Tibial nerve (tissue), 3 donors: ENCODE measurements around the gene CCDC183.

Experiments used
- POLR2A ChIP-seq, 2 donors: fragments of 450-650 bp; IDR thresholded peaks; one replicate each; pipeline ENCODE4 v1.6.1; 2017; ENCODE audit warnings: antibody characterized with exemption in 2 of 2, mild to moderate bottlenecking in 2 of 2, moderate library complexity in 2 of 2
- TF ChIP-seq, protein P1 (sequence below), 5 experiments: fragments of 200-600 bp in 3 of 5; fragments of 450-650 bp in 2 of 5; sonication (generic) in 3 of 5; IDR thresholded peaks; one replicate each; pipeline ENCODE4 v1.5.1; 2016 to 2019; ENCODE audit warnings: antibody characterized with exemption in 5 of 5, mild to moderate bottlenecking in 3 of 5, moderate library complexity in 2 of 5

DNA sequence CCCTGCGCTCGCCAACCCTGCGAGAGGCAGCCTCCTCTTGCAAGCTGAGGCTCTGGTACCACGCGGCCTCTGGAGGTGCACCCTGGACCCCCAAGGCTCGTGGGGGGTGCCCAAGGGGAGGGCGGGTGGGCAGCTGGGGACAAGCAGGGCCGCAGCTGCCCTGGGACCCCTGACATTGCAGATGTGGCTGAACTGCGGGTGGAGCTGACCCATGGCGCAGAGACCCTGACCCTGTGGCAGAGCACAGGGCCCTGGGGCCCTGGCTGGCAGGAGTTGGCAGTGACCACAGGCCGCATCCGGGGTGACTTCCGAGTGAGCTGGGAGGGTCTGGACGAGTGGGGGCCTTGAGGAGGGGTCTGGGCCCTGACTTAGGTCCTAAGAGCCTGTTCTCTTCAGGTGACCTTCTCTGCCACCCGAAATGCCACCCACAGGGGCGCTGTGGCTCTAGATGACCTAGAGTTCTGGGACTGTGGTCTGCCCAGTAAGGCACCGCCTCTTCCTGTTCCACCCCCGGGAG, 57.5 kb downstream of the CCDC183 start:
- TF ChIP-seq, protein P1, sequence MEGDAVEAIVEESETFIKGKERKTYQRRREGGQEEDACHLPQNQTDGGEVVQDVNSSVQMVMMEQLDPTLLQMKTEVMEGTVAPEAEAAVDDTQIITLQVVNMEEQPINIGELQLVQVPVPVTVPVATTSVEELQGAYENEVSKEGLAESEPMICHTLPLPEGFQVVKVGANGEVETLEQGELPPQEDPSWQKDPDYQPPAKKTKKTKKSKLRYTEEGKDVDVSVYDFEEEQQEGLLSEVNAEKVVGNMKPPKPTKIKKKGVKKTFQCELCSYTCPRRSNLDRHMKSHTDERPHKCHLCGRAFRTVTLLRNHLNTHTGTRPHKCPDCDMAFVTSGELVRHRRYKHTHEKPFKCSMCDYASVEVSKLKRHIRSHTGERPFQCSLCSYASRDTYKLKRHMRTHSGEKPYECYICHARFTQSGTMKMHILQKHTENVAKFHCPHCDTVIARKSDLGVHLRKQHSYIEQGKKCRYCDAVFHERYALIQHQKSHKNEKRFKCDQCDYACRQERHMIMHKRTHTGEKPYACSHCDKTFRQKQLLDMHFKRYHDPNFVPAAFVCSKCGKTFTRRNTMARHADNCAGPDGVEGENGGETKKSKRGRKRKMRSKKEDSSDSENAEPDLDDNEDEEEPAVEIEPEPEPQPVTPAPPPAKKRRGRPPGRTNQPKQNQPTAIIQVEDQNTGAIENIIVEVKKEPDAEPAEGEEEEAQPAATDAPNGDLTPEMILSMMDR (IDR thresholded peaks at IDR 0.05) = no peak
- TF ChIP-seq POLR2A (IDR thresholded peaks at IDR 0.05) = no peak
